OCI-LY1 (cell line): ENCODE results near the gene EEF1E1.

Experiments used
- H2AFZ ChIP-seq: fragments of 200-600 bp; sonication (generic), shearing (Covaris generic); 2 replicates; pipeline ENCODE4 v1.6.0; 2014; ENCODE audit warnings: antibody characterized with exemption, mild to moderate bottlenecking, low read length
- H3F3A ChIP-seq: fragments of 200-600 bp; sonication (generic), shearing (Covaris generic); 2 replicates; pipeline ENCODE4 v1.6.0; 2014; ENCODE audit warnings: mild to moderate bottlenecking, antibody characterized with exemption, low read length, moderate library complexity; ENCODE audit not compliant: insufficient read depth
- H3K27ac ChIP-seq: fragments of 200-600 bp; sonication (generic); 2 replicates; pipeline ENCODE4 v1.5.1; 2014; ENCODE audit warnings: low read length, mixed run types, mild to moderate bottlenecking, low read depth; ENCODE audit not compliant: poor library complexity, severe bottlenecking
- H3K27me3 ChIP-seq: fragments of 200-600 bp; sonication (generic); 2 replicates; pipeline ENCODE4 v1.6.0; 2014; ENCODE audit warnings: antibody characterized with exemption, mild to moderate bottlenecking, low read length, moderate library complexity; ENCODE audit not compliant: insufficient read depth
- H3K36me3 ChIP-seq: fragments of 200-600 bp; sonication (generic); 2 replicates; pipeline ENCODE4 v1.6.1; 2014; ENCODE audit warnings: mild to moderate bottlenecking, antibody characterized with exemption, low read length, moderate library complexity, mixed read lengths; ENCODE audit not compliant: insufficient read depth
- H3K4me1 ChIP-seq: fragments of 200-600 bp; sonication (generic); 2 replicates; pipeline ENCODE4 v1.5.1; 2014; ENCODE audit warnings: mild to moderate bottlenecking, low read length, moderate library complexity; ENCODE audit not compliant: insufficient read depth, severe bottlenecking
- H3K4me2 ChIP-seq: fragments of 200-600 bp; sonication (generic), shearing (Covaris generic); 2 replicates; pipeline ENCODE4 v1.6.1; 2014; ENCODE audit warnings: low read length
- H3K4me3 ChIP-seq: fragments of 200-600 bp; sonication (generic); 2 replicates; pipeline ENCODE4 v1.5.1; 2014; ENCODE audit warnings: low read length, low read depth, mild to moderate bottlenecking, mixed read lengths; ENCODE audit not compliant: poor library complexity, severe bottlenecking
- H3K79me2 ChIP-seq: fragments of 200-600 bp; shearing (Covaris generic); 2 replicates; pipeline ENCODE4 v1.6.1; 2016; ENCODE audit warnings: mixed run types, low read length, mixed read lengths; ENCODE audit not compliant: insufficient read depth
- H3K9ac ChIP-seq: fragments of 200-600 bp; sonication (generic), shearing (Covaris generic); 2 replicates; pipeline ENCODE4 v1.6.1; 2014; ENCODE audit warnings: mild to moderate bottlenecking, low read length, mixed read lengths
- H3K9me2 ChIP-seq: fragments of 200-600 bp; sonication (generic), shearing (Covaris generic); 2 replicates; pipeline ENCODE4 v1.6.1; 2014; ENCODE audit warnings: low read depth, mild to moderate bottlenecking, low read length, mixed read lengths
- H3K9me3 ChIP-seq: fragments of 200-600 bp; shearing (Covaris generic); 2 replicates; pipeline ENCODE4 v1.6.1; 2014; ENCODE audit warnings: low read length, mixed read lengths
- H4K20me1 ChIP-seq: fragments of 200-600 bp; sonication (generic), shearing (Covaris generic); 2 replicates; pipeline ENCODE4 v1.6.0; 2016; ENCODE audit warnings: mild to moderate bottlenecking, low read length; ENCODE audit not compliant: insufficient read depth
- EZH2 ChIP-seq: fragments of 200-600 bp; sonication (generic), shearing (Covaris generic); IDR thresholded peaks from 2 replicates; pipeline ENCODE4 v1.8.0; 2017; ENCODE audit warnings: borderline replicate concordance, mixed run types, mild to moderate bottlenecking, antibody characterized with exemption, low read length, moderate library complexity, mixed read lengths
- TF ChIP-seq, protein P1 (sequence below): fragments of 200-600 bp; sonication (generic), shearing (Covaris generic); IDR thresholded peaks from 2 replicates; pipeline ENCODE4 v1.5.1; 2017; ENCODE audit warnings: mild to moderate bottlenecking, antibody characterized with exemption, low read length, moderate library complexity, mixed read lengths

Gene EEF1E1

DNA sequence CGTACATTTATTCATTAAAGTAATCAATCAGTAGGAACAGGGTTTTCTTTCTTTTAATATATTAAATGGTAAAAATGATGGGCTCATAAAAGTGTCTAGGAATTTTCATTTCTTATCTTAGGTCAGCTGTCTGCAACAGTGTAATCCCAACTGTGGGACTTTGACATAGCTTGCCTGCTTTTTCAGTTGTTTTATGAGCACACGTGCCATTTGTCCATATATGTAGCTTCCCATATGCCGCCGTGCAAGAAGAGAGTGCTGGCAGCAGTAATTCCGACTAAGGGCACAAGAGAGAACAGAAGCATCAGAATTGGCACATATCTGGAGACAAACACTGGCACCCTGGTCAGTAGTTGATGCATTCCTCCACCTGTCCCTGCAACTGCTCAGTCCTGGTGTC, 20.9 kb upstream of the EEF1E1 start:
- Histone ChIP-seq H3K4me1 (no peaks in the 10 kb centered on the region), H3K27me3 (no peaks in the 10 kb centered on the region), H3K9ac (no peak overlapping the region), H3K4me2 (no peak overlapping the region), H3K9me3 (no peaks in the 10 kb centered on the region), H2AFZ (no peak overlapping the region), H3K9me2 (no peaks in the 10 kb centered on the region), H3F3A (no peaks in the 10 kb centered on the region), H4K20me1 (no peaks in the 10 kb centered on the region), H3K79me2 (no peaks in the 10 kb centered on the region), H3K4me3 (no peak overlapping the region), H3K36me3 (no peaks in the 10 kb centered on the region), H3K27ac (no peak overlapping the region)
- TF ChIP-seq, protein P1, sequence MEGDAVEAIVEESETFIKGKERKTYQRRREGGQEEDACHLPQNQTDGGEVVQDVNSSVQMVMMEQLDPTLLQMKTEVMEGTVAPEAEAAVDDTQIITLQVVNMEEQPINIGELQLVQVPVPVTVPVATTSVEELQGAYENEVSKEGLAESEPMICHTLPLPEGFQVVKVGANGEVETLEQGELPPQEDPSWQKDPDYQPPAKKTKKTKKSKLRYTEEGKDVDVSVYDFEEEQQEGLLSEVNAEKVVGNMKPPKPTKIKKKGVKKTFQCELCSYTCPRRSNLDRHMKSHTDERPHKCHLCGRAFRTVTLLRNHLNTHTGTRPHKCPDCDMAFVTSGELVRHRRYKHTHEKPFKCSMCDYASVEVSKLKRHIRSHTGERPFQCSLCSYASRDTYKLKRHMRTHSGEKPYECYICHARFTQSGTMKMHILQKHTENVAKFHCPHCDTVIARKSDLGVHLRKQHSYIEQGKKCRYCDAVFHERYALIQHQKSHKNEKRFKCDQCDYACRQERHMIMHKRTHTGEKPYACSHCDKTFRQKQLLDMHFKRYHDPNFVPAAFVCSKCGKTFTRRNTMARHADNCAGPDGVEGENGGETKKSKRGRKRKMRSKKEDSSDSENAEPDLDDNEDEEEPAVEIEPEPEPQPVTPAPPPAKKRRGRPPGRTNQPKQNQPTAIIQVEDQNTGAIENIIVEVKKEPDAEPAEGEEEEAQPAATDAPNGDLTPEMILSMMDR: no peak
- no peak for TF ChIP-seq EZH2

- H3K27ac ChIP-seq: no peak overlapping the region
- no peaks in the 10 kb centered on the region for H3F3A ChIP-seq
- no peak for TF ChIP-seq EZH2
- TF ChIP-seq, protein P1: no peak
- H3K36me3 ChIP-seq: no peaks in the 10 kb centered on the region
- no peaks in the 10 kb centered on the region for H3K4me1 ChIP-seq
- no peaks in the 10 kb centered on the region for H3K9me3 ChIP-seq
- H2AFZ ChIP-seq: no peak overlapping the region
- H4K20me1 ChIP-seq: no peaks in the 10 kb centered on the region
- no peak overlapping the region for H3K4me3 ChIP-seq
- no peaks in the 10 kb centered on the region; the same call in 1 of the 2 replicates for H3K27me3 ChIP-seq
- H3K9ac ChIP-seq: no peak overlapping the region
- H3K79me2 ChIP-seq: no peaks in the 10 kb centered on the region
- H3K4me2 ChIP-seq: no peak overlapping the region
- H3K9me2 ChIP-seq: no peaks in the 10 kb centered on the region
Observed at GRCh38 chr6:8114956-8115355, 12.6 kb upstream of the EEF1E1 start.

GRCh38 chr6:8113131-8113654, 10.8 kb upstream of the EEF1E1 start:
- Histone ChIP-seq H3K4me3 (no peak overlapping the region), H2AFZ (no peak overlapping the region), H4K20me1 (no peaks in the 10 kb centered on the region), H3K9ac (no peak overlapping the region), H3K9me2 (no peaks in the 10 kb centered on the region), H3K9me3 (no peaks in the 10 kb centered on the region), H3K27ac (no peak overlapping the region), H3K4me2 (no peak overlapping the region), H3K27me3 (no peaks in the 10 kb centered on the region; the same call in 1 of the 2 replicates), H3K36me3 (no peaks in the 10 kb centered on the region; the same call in 1 of the 2 replicates), H3K79me2 (no peaks in the 10 kb centered on the region), H3K4me1 (no peaks in the 10 kb centered on the region), H3F3A (no peaks in the 10 kb centered on the region)
- TF ChIP-seq EZH2: no peak

DNA sequence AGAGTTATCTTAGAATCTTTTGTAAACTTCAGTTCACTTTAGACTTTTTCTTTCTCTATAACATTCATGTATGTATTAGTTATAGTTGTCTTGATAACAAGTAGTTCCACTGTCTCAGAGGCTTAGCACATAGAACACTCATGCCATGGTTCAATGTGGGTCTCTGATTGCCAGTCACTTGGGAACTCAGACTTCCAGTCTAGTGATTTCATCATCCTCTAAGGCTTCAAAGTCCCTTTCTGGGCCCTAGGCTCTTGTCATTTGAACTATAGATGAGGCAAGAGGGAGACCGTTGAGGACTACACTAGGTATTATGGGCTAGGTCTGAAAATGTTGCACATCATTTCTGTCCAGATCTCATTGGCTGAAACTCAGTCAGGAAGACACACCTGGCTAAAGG, 8.4 kb upstream of the EEF1E1 start:
- H3K9ac ChIP-seq: no peak overlapping the region
- no peaks in the 10 kb centered on the region for H3K79me2 ChIP-seq
- H3K9me2 ChIP-seq: no peaks in the 10 kb centered on the region
- TF ChIP-seq, protein P1: no peak
- no peak for TF ChIP-seq EZH2
- H3K4me2 ChIP-seq: no peak overlapping the region
- H4K20me1 ChIP-seq: no peaks in the 10 kb centered on the region
- H2AFZ ChIP-seq: no peak overlapping the region
- no peak overlapping the region for H3K4me3 ChIP-seq
- H3K27ac ChIP-seq: no peak overlapping the region
- no peaks in the 10 kb centered on the region for H3K4me1 ChIP-seq
- no peaks in the 10 kb centered on the region; the same call in 1 of the 2 replicates for H3K27me3 ChIP-seq
- no peaks in the 10 kb centered on the region; the same call in 1 of the 2 replicates for H3K36me3 ChIP-seq
- H3K9me3 ChIP-seq: no peaks in the 10 kb centered on the region
- H3F3A ChIP-seq: no peaks in the 10 kb centered on the region
